SK-N-SH (cell line): Measurements from ENCODE around the gene PLCB1. TPM values are rescaled to one million over a fixed set of nuclear protein-coding genes. Genes with fewer than 3 reads are reported as not detected.

ENCODE experiments used
- CTCF ChIA-PET: fragments of 300-600, 350-600 bp; formaldehyde crosslinking; extraction: SDS; loops from one replicate; lab custom pipeline; 2021; lab: Yijun Ruan, JAX
- POLR2A ChIA-PET: fragments of 350-600 bp; sonication (Branson Sonifier 250); formaldehyde crosslinking; extraction: SDS; loops from one replicate; lab custom pipeline; 2020; ENCODE audit warnings: antibody characterized with exemption, inconsistent platforms; lab: Yijun Ruan, JAX
- DNase-seq: peaks from one replicate; pipeline ENCODE4 v3.0.0; 2012
- H2AFZ ChIP-seq: fragments of 200-600 bp; sonication (generic); 2 replicates; pipeline ENCODE4 v1.8.1; 2016; ENCODE audit warnings: antibody characterized with exemption, mild to moderate bottlenecking, low read depth
- H3F3A ChIP-seq: fragments of 200-600 bp; sonication (generic); replicated peaks from 2 replicates; pipeline ENCODE3; 2016; ENCODE audit warnings: antibody characterized with exemption, mild to moderate bottlenecking; ENCODE audit not compliant: insufficient read depth
- H3K27ac ChIP-seq, 2 experiments: fragments of 200-500 bp in 1 of 2; fragments of 200-600 bp in 1 of 2; sonication (Bioruptor generic) in 1 of 2; sonication (generic), shearing (Covaris generic) in 1 of 2; 2 replicates each; pipeline versions ENCODE4 v1.5.1 to v1.6.1; 2014 to 2016; ENCODE audit warnings: low read depth in 2 of 2, inconsistent platforms in 1 of 2, low read length in 1 of 2, mild to moderate bottlenecking in 1 of 2, mixed read lengths in 1 of 2
- H3K27me3 ChIP-seq: fragments of 200-600 bp; sonication (generic), shearing (Covaris generic); 2 replicates; pipeline ENCODE4 v1.6.1; 2016; ENCODE audit warnings: mixed run types; ENCODE audit not compliant: insufficient read depth
- H3K36me3 ChIP-seq, 2 experiments: fragments of 200-500 bp in 1 of 2; fragments of 200-600 bp in 1 of 2; sonication (Bioruptor generic) in 1 of 2; sonication (generic) in 1 of 2; replicated peaks in 1 of 2; 2 replicates each; pipeline versions ENCODE3 to v1.5.1; 2014 to 2016; ENCODE audit warnings: low read length in 1 of 2, mild to moderate bottlenecking in 1 of 2; ENCODE audit not compliant: insufficient read depth in 2 of 2, control insufficient read depth in 1 of 2
- H3K4me1 ChIP-seq, 2 experiments: fragments of 200-500 bp in 1 of 2; fragments of 200-600 bp in 1 of 2; sonication (Bioruptor generic) in 1 of 2; sonication (generic), shearing (Covaris generic) in 1 of 2; 2 replicates each; pipeline versions ENCODE4 v1.5.1 to v1.6.1; 2014 to 2016; ENCODE audit warnings: low read depth in 1 of 2, low read length in 1 of 2, mixed run types in 1 of 2; ENCODE audit not compliant: insufficient read depth in 2 of 2, control insufficient read depth in 1 of 2
- H3K4me2 ChIP-seq: fragments of 200-600 bp; sonication (generic), shearing (Covaris generic); 2 replicates; pipeline ENCODE4 v1.6.1; 2017; ENCODE audit warnings: mixed run types
- H3K4me3 ChIP-seq, 2 experiments: fragments of 200-500 bp in 1 of 2; fragments of 200-600 bp in 1 of 2; sonication (Bioruptor generic) in 1 of 2; sonication (generic), shearing (Covaris generic) in 1 of 2; 2 replicates each; pipeline versions ENCODE4 v1.5.1 to v1.8.1; 2014 to 2016; ENCODE audit warnings: low read depth in 2 of 2, inconsistent platforms in 1 of 2, low read length in 1 of 2, mild to moderate bottlenecking in 1 of 2, mixed read lengths in 1 of 2, moderate library complexity in 1 of 2
- H3K79me2 ChIP-seq: fragments of 200-600 bp; sonication (generic); 2 replicates; pipeline ENCODE4 v1.8.1; 2017; ENCODE audit warnings: mild to moderate bottlenecking; ENCODE audit not compliant: insufficient read depth
- H3K9ac ChIP-seq: fragments of 200-600 bp; sonication (generic); 2 replicates; pipeline ENCODE4 v1.6.1; 2017; ENCODE audit warnings: mixed run types
- H3K9me2 ChIP-seq: fragments of 200-600 bp; sonication (generic); 2 replicates; pipeline ENCODE4 v1.6.1; 2017; ENCODE audit warnings: mixed run types
- H3K9me3 ChIP-seq: fragments of 200-600 bp; sonication (generic); 2 replicates; pipeline ENCODE4 v1.6.1; 2017; ENCODE audit warnings: mixed run types, mild to moderate bottlenecking, moderate library complexity
- H4K20me1 ChIP-seq: fragments of 200-600 bp; sonication (generic); 2 replicates; pipeline ENCODE4 v1.6.1; 2017; ENCODE audit warnings: mild to moderate bottlenecking, mixed run types; ENCODE audit not compliant: insufficient read depth
- GATA2 ChIP-seq: sonication (generic); formaldehyde crosslinking; IDR thresholded peaks from 2 replicates; pipeline ENCODE4 v1.5.0; 2020; ENCODE audit warnings: mild to moderate bottlenecking, missing genetic modification reagents
- NRF1 ChIP-seq: IDR thresholded peaks from 2 replicates; pipeline ENCODE4 v1.6.1; 2012; ENCODE audit warnings: low read depth, mild to moderate bottlenecking, low read length
- POLR2AphosphoS5 ChIP-seq: IDR thresholded peaks from 2 replicates; pipeline ENCODE4 v1.6.1; 2012; ENCODE audit warnings: low read depth, low read length
- RCOR1 ChIP-seq: fragments of 150-350 bp; IDR thresholded peaks from 2 replicates; pipeline ENCODE4 v1.6.1; 2017; ENCODE audit warnings: antibody characterized with exemption, low read length
- SMC3 ChIP-seq: IDR thresholded peaks from 2 replicates; pipeline ENCODE4 v1.6.1; 2012; ENCODE audit warnings: low read depth, low read length, improper control_type of control experiment
- TAF1 ChIP-seq: IDR thresholded peaks from 2 replicates; pipeline ENCODE4 v1.6.1; 2012; ENCODE audit warnings: low read depth, mild to moderate bottlenecking, low read length, moderate library complexity, borderline replicate concordance
- WGBS: methylation state at CpG from one replicate; pipeline ENCODE4 v1.1.6; 2017; ENCODE audit warnings: low lambda C conversion rate; 5-methylcytosine and 5-hydroxymethylcytosine counted together
- polyA plus RNA-seq, 3 experiments: library from polyadenylated mRNA; depleted of rRNA; stranded (reverse); fragments of >200 nt; gene quantifications; 2 replicates each; pipeline ENCODE4 v1.2.3, GENCODE V29; 2012
- TF ChIP-seq, protein P1 (sequence below): IDR thresholded peaks from 2 replicates; pipeline ENCODE4 v1.6.1; 2012; ENCODE audit warnings: mild to moderate bottlenecking, low read depth, low read length, moderate library complexity
- TF ChIP-seq, protein P2 (sequence below): IDR thresholded peaks from 2 replicates; pipeline ENCODE4; 2012
- TF ChIP-seq, protein P3 (sequence below): IDR thresholded peaks from 2 replicates; pipeline ENCODE4 v1.4.0; 2012; ENCODE audit warnings: low read depth, borderline replicate concordance
- TF ChIP-seq, protein P4 (sequence below): fragments of 200-600 bp; sonication (generic); IDR thresholded peaks from 2 replicates; pipeline ENCODE4 v1.6.1; 2017; ENCODE audit warnings: antibody characterized with exemption, mild to moderate bottlenecking, moderate library complexity

PLCB1 gene
- polyA plus RNA-seq, 1 of the 3 experiments (the other 2 are of a cell fraction), result 10.5 TPM

DNA sequence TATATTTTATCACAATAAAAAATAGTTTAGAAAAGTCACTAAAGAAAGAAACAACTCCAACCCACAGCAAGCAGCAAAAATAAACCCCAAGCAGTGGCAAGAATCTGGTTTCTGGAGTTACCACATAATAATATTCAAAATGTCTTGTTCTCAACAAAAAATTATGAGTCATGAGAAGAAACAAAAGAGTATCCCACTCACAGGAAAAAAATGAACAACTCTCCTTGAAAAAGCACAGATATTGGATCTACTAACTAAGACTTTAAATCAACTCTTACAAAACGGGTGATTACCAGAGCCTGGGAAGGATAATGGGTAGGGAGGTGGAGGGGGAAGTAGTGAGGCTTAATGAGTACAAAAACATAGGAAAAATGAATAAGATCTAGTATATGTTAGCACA lies 425.6 kb downstream of the PLCB1 start:
- Histone ChIP-seq H3K27ac (peak overlapping the region in 1 of 2 experiments; percentile 19; a peak in 2 of 4 replicates), H3K27me3 (no peaks in the 10 kb centered on the region), H3K4me1 (no peaks in the 10 kb centered on the region), H3K36me3 (peaks cover 0 to 4% of the 10 kb centered on the region in 2 experiments)
- TF ChIP-seq, protein P1, sequence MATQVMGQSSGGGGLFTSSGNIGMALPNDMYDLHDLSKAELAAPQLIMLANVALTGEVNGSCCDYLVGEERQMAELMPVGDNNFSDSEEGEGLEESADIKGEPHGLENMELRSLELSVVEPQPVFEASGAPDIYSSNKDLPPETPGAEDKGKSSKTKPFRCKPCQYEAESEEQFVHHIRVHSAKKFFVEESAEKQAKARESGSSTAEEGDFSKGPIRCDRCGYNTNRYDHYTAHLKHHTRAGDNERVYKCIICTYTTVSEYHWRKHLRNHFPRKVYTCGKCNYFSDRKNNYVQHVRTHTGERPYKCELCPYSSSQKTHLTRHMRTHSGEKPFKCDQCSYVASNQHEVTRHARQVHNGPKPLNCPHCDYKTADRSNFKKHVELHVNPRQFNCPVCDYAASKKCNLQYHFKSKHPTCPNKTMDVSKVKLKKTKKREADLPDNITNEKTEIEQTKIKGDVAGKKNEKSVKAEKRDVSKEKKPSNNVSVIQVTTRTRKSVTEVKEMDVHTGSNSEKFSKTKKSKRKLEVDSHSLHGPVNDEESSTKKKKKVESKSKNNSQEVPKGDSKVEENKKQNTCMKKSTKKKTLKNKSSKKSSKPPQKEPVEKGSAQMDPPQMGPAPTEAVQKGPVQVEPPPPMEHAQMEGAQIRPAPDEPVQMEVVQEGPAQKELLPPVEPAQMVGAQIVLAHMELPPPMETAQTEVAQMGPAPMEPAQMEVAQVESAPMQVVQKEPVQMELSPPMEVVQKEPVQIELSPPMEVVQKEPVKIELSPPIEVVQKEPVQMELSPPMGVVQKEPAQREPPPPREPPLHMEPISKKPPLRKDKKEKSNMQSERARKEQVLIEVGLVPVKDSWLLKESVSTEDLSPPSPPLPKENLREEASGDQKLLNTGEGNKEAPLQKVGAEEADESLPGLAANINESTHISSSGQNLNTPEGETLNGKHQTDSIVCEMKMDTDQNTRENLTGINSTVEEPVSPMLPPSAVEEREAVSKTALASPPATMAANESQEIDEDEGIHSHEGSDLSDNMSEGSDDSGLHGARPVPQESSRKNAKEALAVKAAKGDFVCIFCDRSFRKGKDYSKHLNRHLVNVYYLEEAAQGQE, result no peak
- TF ChIP-seq, protein P2, sequence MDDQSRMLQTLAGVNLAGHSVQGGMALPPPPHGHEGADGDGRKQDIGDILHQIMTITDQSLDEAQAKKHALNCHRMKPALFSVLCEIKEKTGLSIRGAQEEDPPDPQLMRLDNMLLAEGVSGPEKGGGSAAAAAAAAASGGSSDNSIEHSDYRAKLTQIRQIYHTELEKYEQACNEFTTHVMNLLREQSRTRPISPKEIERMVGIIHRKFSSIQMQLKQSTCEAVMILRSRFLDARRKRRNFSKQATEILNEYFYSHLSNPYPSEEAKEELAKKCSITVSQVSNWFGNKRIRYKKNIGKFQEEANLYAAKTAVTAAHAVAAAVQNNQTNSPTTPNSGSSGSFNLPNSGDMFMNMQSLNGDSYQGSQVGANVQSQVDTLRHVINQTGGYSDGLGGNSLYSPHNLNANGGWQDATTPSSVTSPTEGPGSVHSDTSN, result no peak
- TF ChIP-seq, protein P3, sequence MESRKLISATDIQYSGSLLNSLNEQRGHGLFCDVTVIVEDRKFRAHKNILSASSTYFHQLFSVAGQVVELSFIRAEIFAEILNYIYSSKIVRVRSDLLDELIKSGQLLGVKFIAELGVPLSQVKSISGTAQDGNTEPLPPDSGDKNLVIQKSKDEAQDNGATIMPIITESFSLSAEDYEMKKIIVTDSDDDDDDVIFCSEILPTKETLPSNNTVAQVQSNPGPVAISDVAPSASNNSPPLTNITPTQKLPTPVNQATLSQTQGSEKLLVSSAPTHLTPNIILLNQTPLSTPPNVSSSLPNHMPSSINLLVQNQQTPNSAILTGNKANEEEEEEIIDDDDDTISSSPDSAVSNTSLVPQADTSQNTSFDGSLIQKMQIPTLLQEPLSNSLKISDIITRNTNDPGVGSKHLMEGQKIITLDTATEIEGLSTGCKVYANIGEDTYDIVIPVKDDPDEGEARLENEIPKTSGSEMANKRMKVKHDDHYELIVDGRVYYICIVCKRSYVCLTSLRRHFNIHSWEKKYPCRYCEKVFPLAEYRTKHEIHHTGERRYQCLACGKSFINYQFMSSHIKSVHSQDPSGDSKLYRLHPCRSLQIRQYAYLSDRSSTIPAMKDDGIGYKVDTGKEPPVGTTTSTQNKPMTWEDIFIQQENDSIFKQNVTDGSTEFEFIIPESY, result no peak
- TF ChIP-seq POLR2AphosphoS5, result no peak
- no peak for TF ChIP-seq TAF1
- no peak for TF ChIP-seq NRF1
- no peak for TF ChIP-seq GATA2 (CRISPR knock-in tag)
- no peak for TF ChIP-seq RCOR1
- no peak for TF ChIP-seq SMC3
- TF ChIP-seq, protein P4, sequence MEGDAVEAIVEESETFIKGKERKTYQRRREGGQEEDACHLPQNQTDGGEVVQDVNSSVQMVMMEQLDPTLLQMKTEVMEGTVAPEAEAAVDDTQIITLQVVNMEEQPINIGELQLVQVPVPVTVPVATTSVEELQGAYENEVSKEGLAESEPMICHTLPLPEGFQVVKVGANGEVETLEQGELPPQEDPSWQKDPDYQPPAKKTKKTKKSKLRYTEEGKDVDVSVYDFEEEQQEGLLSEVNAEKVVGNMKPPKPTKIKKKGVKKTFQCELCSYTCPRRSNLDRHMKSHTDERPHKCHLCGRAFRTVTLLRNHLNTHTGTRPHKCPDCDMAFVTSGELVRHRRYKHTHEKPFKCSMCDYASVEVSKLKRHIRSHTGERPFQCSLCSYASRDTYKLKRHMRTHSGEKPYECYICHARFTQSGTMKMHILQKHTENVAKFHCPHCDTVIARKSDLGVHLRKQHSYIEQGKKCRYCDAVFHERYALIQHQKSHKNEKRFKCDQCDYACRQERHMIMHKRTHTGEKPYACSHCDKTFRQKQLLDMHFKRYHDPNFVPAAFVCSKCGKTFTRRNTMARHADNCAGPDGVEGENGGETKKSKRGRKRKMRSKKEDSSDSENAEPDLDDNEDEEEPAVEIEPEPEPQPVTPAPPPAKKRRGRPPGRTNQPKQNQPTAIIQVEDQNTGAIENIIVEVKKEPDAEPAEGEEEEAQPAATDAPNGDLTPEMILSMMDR, result no peak
- TF ChIP-seq, all 33 proteins: peak for 0
- WGBS, result 66% methylated on average over 1 of the region's 1 CpG
- Histone ChIP-seq H3K9me2 (no peaks in the 10 kb centered on the region), H4K20me1 (no peaks in the 10 kb centered on the region), H3K79me2 (no peaks in the 10 kb centered on the region), H3K4me3 (no peak overlapping the region), H3K9me3 (peaks cover 6% of the 10 kb centered on the region; the same call in 1 of the 2 replicates), H3K9ac (no peak overlapping the region), H3K4me2 (no peak overlapping the region), H3F3A (peaks cover 4% of the 10 kb centered on the region), H2AFZ (no peak overlapping the region)
- CTCF ChIA-PET, result interaction anchor here (1.3 kb wide), 1 partner anchor 164 kb away, joined by 3 read pairs; no protein-coding TSS in a partner anchor
- DNase-seq, result no peak
- POLR2A ChIA-PET, result no interaction called here
